GM20431 (cell line): ENCODE data around the gene TAS2R40.

Source experiments
- in situ Hi-C: fragments of 300-500 bp; cut with MseI, MboI; formaldehyde crosslinking; loops from one replicate; pipeline ENCODE4 v1.15.0; 2020; ENCODE audit warnings: low sequenced_read_pairs; ENCODE audit not compliant: unreplicated experiment

Gene TAS2R40

GRCh38 chr7:143217806-143218205 lies 4.0 kb upstream of the TAS2R40 start:
- in situ Hi-C loops: loop anchor here (25.0 kb wide), 2 partner anchors 331 to 606 kb away; partner anchors contain the start of gene TRPV6

- in situ Hi-C loops: loop anchor here (10.0 to 25.0 kb wide), 3 partner anchors 216 to 609 kb away; partner anchors contain the start of gene TRPV6
Observed at GRCh38 chr7:143221286-143221685, 551 bp upstream of the TAS2R40 start.

GRCh38 chr7:143222782-143223181 lies 945 bp downstream of the TAS2R40 start:
- in situ Hi-C loops: loop anchor here (10.0 to 25.0 kb wide), 3 partner anchors 218 to 610 kb away; partner anchors contain the start of gene TRPV6

DNA sequence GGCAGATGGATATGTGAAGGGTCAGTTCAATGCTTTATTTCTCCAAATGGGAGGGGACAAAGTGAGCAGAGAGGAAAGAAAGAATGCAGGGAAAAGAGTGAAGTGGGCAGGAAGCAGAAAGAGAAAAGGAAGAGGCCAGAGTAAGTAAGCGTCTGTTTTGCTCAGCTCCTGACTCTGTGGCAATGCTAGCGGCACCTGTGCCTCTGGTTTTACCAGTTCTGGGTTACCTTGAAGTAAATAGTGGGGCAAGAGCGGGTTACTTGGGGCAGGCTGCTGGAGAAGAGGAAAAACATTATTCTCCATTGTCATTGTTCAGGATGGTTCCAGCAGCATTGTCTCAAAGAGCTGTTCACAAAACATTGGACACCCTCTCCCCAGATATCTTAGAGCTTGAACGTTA lies 1.9 kb downstream of the TAS2R40 start:
- in situ Hi-C loops: loop anchor here (10.0 to 25.0 kb wide), 3 partner anchors 219 to 611 kb away; partner anchors contain the start of gene TRPV6

- in situ Hi-C loops: loop anchor here (10.0 to 25.0 kb wide), 2 partner anchors 187 to 220 kb away; partner anchors contain the start of gene EPHA1
Observed at GRCh38 chr7:143225047-143225446, 3.2 kb downstream of the TAS2R40 start.

DNA sequence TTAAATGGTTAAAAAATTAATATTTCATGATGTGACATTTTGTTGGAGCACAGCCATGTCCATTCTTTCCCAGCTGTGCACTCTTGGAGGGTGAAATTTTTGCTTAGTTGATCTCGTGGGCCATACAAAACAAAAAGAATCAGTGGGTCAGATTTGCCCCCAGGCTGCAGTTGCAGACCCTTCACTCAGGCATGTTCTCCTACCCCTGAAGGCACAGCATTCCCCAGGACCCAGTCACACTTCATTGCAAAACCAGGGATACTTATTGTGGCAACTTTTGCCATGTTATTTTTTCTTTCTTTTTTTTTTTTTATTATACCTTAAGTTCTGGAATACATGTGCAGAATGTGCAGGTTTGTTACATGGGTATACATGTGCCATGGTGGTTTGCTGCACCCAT lies 6.0 kb downstream of the TAS2R40 start:
- in situ Hi-C loops: loop anchor here (10.0 to 25.0 kb wide), 2 partner anchors 184 to 223 kb away; partner anchors contain the start of gene EPHA1

- in situ Hi-C loops: loop anchor here (10.0 to 25.0 kb wide), 2 partner anchors 183 to 224 kb away; partner anchors contain the start of gene EPHA1
Observed at GRCh38 chr7:143229054-143229790, 7.4 kb downstream of the TAS2R40 start.

- in situ Hi-C loops: loop anchor here (25.0 kb wide), 1 partner anchor 181 kb away; the partner anchor contains the start of gene EPHA1
Observed at GRCh38 chr7:143230602-143231457, 9.0 kb downstream of the TAS2R40 start.

GRCh38 chr7:143233816-143234532 lies 12.1 kb downstream of the TAS2R40 start:
- in situ Hi-C loops: loop anchor here (25.0 kb wide), 1 partner anchor 178 kb away; the partner anchor contains the start of gene EPHA1

- in situ Hi-C loops: loop anchor here (25.0 kb wide), 1 partner anchor 178 kb away; the partner anchor contains the start of gene EPHA1
Observed at GRCh38 chr7:143234533-143234875, 12.7 kb downstream of the TAS2R40 start.

GRCh38 chr7:143235561-143235960 lies 13.7 kb downstream of the TAS2R40 start:
- in situ Hi-C loops: loop anchor here (25.0 kb wide), 1 partner anchor 177 kb away; the partner anchor contains the start of gene EPHA1

DNA sequence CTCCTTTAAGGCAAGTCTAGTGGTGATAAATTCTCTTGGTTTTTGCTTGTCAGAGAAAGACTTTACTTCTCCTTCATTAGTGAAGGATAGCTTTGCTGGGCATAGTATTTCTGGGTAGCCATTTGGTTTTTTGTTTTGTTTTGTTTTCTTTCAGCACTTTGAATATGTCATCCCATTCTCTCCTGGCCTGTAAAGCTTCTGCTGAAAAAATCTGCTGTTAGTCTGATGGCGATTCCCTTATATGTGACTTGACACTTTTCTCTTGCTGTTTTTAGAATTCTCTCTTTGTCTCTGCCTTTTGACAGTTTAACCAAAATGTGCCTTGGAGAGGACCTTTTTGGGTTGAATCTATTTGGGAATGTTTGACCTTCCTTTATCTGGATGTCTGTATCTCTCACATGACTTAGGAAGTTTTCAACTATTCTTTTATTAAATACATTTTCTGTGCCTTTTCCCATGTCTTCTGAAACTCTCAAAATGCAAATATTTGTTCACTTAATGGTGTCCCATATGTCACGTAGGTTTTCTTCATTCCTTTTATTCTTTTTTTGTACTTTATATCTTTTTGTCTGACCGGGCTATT lies 14.7 kb downstream of the TAS2R40 start:
- in situ Hi-C loops: loop anchor here (25.0 kb wide), 1 partner anchor 176 kb away; the partner anchor contains the start of gene EPHA1

DNA sequence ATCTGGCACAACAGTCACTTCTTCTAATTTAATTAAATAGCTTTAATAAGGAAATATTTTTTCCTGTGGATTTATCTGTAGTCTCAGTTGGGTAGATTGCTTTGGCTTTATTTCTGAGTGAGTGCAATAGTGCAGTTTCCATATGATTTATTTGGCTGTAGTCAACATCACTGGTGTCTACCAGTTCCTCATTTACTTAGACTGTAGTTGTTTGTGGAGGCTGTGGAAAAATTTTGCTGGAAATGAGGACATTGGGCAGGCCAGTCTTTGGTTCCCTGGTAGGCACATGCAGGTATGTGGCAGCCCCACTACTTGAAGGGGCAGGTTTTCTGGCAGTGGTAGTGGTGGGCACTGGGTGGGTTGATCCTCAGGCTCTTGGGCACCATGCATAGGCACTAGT lies 15.5 kb downstream of the TAS2R40 start:
- in situ Hi-C loops: loop anchor here (25.0 kb wide), 1 partner anchor 175 kb away; the partner anchor contains the start of gene EPHA1

DNA sequence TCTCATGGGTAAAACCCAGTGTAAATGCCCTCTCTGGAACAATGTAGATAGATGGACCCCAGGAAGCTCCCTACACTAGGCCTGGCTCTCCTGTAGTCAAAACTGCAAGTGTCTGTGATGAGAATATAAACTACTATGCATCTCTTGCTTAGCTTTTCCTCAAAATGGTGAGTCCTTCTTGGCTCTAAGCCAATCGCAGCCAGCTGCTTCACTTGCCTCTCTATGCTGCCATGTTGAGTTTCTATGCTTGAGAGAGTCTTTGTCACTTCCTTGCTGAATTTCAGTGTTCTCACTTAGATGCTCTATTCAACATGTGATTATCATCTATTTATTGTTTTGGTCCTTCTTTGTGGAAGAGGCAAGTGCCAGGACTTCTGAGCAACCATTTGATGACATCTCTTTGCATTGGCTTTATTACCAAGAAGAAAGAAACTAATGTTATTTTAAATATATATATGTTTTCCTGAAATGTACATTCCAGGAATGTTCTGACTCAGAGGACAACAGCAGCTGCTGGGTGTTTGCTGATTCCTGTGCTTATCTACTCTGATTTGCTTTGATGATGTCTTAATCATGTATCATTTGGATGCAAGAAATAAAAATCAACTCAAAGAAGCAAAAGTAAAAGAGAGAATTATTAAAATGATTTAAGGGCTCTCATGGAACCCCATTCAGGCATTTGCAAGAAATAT lies 16.6 kb downstream of the TAS2R40 start:
- in situ Hi-C loops: loop anchor here (25.0 kb wide), 1 partner anchor 174 kb away; the partner anchor contains the start of gene EPHA1

GRCh38 chr7:143239813-143240212 lies 18.0 kb downstream of the TAS2R40 start:
- in situ Hi-C loops: loop anchor here (25.0 kb wide), 1 partner anchor 172 kb away; the partner anchor contains the start of gene EPHA1

DNA sequence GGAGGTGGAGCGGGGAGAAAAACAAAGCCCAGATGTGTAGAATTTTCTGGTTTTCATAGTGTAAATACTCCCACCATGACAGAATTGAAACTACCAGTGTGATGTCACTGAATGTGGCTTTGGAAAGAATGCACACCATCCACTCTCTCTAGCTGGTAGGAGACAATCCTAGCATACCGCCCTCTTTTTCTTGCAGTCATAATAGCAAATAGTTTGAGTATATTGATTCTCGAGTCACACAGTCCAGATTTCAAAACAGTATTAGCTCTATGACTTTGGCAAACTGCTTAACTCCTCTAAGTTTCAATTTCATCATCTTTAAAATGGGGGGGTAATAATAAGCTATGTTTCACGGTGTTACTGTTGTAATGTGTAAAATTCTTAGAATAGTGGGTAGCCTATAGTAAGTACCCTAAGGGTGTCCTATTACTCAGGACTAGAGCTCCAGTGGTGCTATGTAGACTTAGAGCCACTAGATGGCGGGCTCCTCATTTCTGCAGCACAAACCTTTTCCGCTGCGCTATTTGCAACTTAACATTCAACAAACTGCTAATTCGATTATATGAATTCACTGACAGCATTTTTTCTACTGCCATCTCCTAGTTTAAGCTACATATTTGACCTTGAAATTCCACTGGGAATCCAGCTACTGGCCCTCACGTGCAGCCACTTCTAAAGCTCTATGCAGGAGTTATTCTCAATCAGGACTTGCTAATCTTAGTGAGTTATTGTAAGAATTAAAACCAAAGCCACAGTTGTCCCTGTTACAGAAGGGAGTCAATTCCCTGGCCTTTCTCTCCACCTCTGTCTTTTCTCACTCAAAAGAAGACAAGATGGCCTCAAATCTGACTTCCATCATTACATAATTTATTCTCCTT lies 18.7 kb downstream of the TAS2R40 start:
- in situ Hi-C loops: loop anchor here (25.0 kb wide), 1 partner anchor 172 kb away; the partner anchor contains the start of gene EPHA1

- in situ Hi-C loops: loop anchor here (25.0 kb wide), 1 partner anchor 170 kb away; the partner anchor contains the start of gene EPHA1
Observed at GRCh38 chr7:143242306-143242705, 20.5 kb downstream of the TAS2R40 start.
